Skeletal muscle satellite cell (primary cell): ENCODE measurements around the gene GALNT18.

ENCODE experiments used
- H3K27me3 ChIP-seq: 2 replicates; pipeline ENCODE4 v1.7.0; 2013; ENCODE audit warnings: low read length; ENCODE audit not compliant: control insufficient read depth, insufficient read depth
- H3K36me3 ChIP-seq: 2 replicates; pipeline ENCODE4 v1.7.0; 2013; ENCODE audit warnings: mild to moderate bottlenecking, control low read depth, low read length; ENCODE audit not compliant: insufficient read depth
- H3K4me1 ChIP-seq: 2 replicates; pipeline ENCODE4 v1.7.0; 2013; ENCODE audit warnings: low read length; ENCODE audit not compliant: control insufficient read depth, insufficient read depth
- H3K4me2 ChIP-seq: 2 replicates; pipeline ENCODE4 v1.7.0; 2013; ENCODE audit warnings: mild to moderate bottlenecking, low read length
- H3K4me3 ChIP-seq: 2 replicates; pipeline ENCODE4 v1.7.0; 2013; ENCODE audit warnings: low read length
- H3K9ac ChIP-seq: 2 replicates; pipeline ENCODE4 v1.7.0; 2013; ENCODE audit warnings: mild to moderate bottlenecking, low read depth, low read length, moderate library complexity
- H3K9me3 ChIP-seq: replicated peaks from 2 replicates; pipeline ENCODE4 v1.7.0; 2013; ENCODE audit warnings: mild to moderate bottlenecking, control low read depth, low read length

The GALNT18 gene

DNA sequence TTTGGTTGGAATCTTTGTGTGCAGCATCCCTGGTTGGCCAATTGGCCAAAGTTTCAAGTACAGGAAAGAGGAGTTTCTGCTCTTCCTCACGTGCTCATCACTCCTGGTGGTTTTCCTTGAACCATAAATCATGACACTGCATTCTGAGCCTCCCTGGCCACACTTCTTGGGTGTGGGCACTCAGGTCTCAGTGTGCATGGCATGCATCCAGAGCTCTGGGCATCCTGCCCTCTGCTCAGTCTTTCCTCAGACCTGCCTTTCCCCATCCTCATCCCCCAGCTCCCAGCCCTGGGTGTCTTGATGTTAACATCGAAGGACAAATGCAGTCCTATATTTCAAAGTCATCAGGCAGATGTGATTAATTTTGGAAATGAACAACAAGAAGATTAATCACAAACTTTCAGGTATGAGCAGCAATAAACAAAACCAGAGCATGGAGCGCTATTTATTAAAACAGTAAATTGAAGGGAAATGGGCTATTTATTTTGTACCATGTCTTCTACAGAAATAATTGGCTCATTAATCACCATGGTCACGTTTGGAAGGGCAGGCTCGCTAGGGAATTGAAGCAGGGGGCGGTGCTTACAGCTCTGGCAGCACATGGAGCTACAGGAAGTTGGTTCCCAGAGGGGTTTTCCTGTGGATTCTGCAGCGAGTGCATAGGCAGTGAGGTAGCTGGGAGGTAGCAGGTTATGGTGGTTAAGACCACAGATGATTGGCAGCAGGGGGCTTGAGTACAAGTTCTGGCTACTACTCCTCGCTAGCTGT lies 358.4 kb downstream of the GALNT18 start:
- no peaks in the 10 kb centered on the region for H3K36me3 ChIP-seq
- H3K4me2 ChIP-seq: no peak overlapping the region
- peaks cover 3% of the 10 kb centered on the region for H3K4me1 ChIP-seq
- H3K27me3 ChIP-seq: peaks cover 30% of the 10 kb centered on the region
- H3K9ac ChIP-seq: no peak overlapping the region
- H3K9me3 ChIP-seq: no peaks in the 10 kb centered on the region
- no peak overlapping the region for H3K4me3 ChIP-seq

DNA sequence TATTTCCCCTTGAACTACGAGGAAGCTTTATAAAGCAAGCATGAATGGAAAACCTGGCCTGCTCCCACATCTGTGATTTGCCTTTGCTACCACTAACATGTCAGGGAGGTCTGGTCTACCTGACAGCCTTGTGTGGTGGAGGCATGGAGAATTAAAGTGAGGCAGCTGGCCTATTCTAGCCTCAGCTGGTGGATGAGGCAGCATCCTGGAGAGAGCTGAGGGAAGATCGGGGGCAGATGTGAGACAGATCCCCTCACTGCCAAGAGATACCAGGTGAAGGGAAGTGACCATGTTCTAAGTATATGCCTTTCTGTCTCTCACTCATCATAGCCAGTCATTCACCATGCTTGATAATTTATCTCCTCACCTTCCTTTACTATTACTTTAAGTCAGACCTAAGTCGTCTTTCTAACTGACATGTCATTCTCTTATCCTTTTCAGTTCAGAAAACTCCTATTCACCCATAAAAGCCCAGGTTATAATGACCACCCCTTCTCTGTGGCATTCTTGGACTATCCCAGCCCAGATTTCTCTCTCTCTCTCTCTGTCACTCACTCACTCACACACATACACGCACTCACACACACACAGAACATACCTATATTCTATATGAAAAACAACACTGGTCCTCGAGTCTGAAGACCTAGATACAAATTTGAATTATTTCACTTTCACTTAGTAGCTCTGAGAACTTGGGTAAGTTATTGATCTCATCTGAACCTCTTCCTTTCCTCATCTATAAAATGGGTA lies 359.5 kb downstream of the GALNT18 start:
- H3K36me3 ChIP-seq: no peaks in the 10 kb centered on the region
- peaks cover 39% of the 10 kb centered on the region for H3K27me3 ChIP-seq
- peaks cover 3% of the 10 kb centered on the region for H3K4me1 ChIP-seq
- no peak overlapping the region for H3K4me3 ChIP-seq
- H3K4me2 ChIP-seq: no peak overlapping the region
- no peak overlapping the region for H3K9ac ChIP-seq
- H3K9me3 ChIP-seq: no peaks in the 10 kb centered on the region

DNA sequence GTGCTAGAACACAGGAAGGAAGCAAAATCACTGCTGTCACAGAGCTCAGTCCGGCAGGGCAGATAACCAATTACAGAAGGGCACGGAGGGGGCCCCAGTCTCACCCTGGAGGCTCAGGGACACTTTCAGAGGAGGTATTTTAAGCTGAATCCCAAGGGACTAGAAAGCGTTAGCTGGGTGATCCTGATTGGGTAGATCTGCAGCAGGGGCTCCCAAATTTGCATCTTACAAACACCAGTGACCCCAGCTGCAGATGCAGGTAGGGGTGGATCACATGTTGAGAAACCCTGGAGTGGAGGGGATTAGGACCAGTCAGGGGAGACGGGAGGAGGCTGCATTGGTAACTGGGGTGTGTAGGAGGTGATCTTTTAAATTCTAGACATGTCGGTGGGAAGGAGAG lies 360.2 kb downstream of the GALNT18 start:
- Histone ChIP-seq H3K27me3 (peaks cover 43% of the 10 kb centered on the region), H3K36me3 (no peaks in the 10 kb centered on the region), H3K4me2 (no peak overlapping the region), H3K4me3 (no peak overlapping the region), H3K9me3 (no peaks in the 10 kb centered on the region), H3K4me1 (peaks cover 3% of the 10 kb centered on the region), H3K9ac (no peak overlapping the region)

DNA sequence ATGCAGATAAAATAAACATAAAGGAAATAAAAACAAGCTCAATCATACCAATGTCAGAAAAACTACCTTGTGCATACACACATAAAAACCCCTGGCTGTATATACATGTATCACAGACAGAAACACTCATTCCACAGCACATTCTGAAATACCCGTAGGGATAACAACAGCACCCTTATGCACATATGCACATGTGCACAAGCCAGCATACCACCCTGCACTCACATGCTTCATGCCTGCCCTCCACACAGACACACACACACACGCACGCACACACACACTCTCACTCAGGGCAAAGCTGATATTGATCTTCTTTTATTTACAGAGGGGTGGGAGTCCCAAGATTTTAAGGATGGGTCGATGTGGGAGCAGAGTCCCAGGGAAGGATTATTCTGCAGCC lies 360.9 kb downstream of the GALNT18 start:
- Histone ChIP-seq H3K4me3 (no peak overlapping the region), H3K27me3 (peaks cover 43% of the 10 kb centered on the region), H3K9ac (no peak overlapping the region), H3K4me1 (peaks cover 3% of the 10 kb centered on the region), H3K36me3 (no peaks in the 10 kb centered on the region), H3K4me2 (no peak overlapping the region), H3K9me3 (no peaks in the 10 kb centered on the region)

DNA sequence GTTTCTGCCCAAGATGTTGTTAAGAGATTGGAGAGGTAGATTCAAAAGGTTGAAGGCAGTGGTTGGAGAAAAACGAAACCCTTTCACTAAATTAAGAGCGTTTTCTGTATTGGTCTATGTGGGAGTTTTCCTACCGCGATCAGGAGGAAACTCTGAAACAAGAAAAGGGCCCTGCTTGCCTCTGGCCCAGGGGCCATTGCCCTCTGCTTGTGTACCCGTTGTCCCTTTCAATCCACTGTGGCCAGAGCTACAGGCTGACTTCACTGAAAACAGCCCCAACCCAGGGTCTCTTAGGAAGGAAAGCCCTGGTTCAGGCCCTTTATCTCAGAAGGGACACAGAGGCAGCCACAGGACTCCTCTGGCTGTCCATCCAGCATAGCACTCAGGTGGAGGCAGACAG lies 367.8 kb downstream of the GALNT18 start:
- no peak overlapping the region for H3K4me2 ChIP-seq
- peaks cover 53% of the 10 kb centered on the region for H3K27me3 ChIP-seq
- H3K4me3 ChIP-seq: no peak overlapping the region
- no peaks in the 10 kb centered on the region for H3K4me1 ChIP-seq
- no peaks in the 10 kb centered on the region for H3K9me3 ChIP-seq
- no peak overlapping the region for H3K9ac ChIP-seq
- H3K36me3 ChIP-seq: no peaks in the 10 kb centered on the region

DNA sequence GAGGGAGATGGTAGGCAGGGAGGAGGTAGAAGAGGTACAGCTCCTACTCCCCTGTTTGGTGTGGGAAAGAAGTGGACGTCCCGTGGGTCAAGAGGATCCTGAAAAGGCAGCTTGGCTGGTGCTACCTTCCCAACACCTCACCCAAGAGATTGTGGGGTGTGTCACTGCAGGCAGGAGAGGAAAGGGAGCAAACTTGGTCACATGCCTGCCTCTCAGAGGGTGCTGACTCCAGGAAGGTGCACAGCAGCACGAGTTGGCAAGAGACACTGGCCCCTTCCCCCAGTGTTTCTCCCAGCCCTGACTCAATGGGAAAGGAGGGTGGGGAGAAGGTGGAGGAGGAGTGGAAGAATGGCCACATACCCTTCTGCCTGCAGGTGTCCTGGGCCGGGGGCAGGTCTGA lies 368.3 kb downstream of the GALNT18 start:
- H3K4me1 ChIP-seq: no peaks in the 10 kb centered on the region
- H3K27me3 ChIP-seq: peaks cover 56% of the 10 kb centered on the region

DNA sequence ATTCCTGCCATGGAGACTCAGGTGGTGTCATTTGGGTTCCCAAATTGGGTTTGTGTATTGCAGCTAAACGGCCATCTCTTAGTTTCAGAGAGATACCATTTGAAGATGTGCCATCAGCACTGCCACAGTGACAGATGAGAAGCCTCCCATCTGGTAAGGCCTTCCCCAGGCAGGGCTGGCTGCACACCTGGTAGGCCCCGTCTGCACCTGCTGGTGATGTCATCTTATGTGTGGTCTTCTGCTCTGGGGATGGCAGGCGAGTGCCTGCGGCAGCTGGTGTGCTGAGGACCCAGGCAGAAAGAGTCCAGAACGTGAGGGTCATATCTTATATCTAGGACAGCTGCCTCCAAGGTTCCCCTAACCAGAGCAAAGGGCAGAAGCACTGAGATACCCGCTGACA lies 369.4 kb downstream of the GALNT18 start:
- no peak overlapping the region for H3K9ac ChIP-seq
- no peak overlapping the region for H3K4me3 ChIP-seq
- peaks cover 54% of the 10 kb centered on the region for H3K27me3 ChIP-seq
- no peaks in the 10 kb centered on the region for H3K36me3 ChIP-seq
- H3K4me2 ChIP-seq: no peak overlapping the region
- H3K9me3 ChIP-seq: no peaks in the 10 kb centered on the region
- no peaks in the 10 kb centered on the region for H3K4me1 ChIP-seq

More for the DNA sequence above, 368.3 kb downstream of the GALNT18 start:
- H3K9ac ChIP-seq: no peak overlapping the region
- H3K36me3 ChIP-seq: no peaks in the 10 kb centered on the region
- H3K9me3 ChIP-seq: no peaks in the 10 kb centered on the region
- no peak overlapping the region for H3K4me3 ChIP-seq
- no peak overlapping the region for H3K4me2 ChIP-seq

DNA sequence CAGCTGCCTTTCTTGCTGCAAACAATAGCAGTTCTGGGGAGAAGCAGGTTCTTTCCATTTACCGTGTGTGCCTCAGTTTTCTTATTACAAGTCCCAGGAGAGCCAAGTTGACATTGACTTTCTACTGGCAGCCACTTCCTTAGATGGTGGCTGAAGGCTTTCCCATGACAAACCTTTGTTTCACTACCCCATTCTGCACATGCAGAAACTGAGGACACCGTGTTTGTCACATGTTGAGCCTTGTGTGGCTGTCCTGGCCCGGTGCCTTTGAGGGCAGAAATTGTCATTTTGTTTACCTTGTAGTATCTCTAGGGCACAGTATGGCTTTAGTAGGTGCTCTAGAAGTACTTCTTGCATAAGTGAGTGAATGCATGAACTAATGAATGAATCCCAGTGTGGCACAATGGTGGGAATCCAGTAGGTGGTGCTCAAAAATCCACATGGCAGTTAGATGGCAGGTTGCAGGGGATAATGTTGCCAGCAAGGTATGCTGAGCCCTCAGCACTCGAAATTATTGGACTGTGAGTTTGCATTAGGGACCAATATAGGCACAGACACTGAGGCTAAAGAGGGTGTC lies 370.3 kb downstream of the GALNT18 start:
- Histone ChIP-seq H3K4me1 (no peaks in the 10 kb centered on the region), H3K36me3 (no peaks in the 10 kb centered on the region), H3K4me3 (no peak overlapping the region), H3K9ac (no peak overlapping the region), H3K4me2 (no peak overlapping the region), H3K9me3 (no peaks in the 10 kb centered on the region), H3K27me3 (peaks cover 51% of the 10 kb centered on the region)

DNA sequence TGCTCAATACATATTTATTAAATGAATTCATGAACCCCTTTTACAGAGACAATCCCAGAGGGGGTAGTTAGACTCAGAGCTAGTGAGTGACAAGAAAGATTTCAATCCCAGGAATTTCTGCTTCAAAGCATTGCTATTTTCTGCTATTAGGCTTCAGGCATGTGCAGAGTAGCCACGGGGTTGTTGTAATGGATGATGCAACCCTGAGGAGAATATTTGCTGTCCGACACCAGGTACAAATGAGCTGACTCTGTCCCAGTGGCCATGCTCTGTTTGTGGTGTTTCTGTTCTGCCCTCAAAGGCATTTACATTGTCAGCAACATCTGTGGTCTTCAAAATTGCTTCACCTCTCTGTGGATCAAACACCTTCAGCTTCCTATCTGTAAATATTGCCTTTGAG lies 371.3 kb downstream of the GALNT18 start:
- H3K27me3 ChIP-seq: peaks cover 51% of the 10 kb centered on the region
- no peak overlapping the region for H3K4me3 ChIP-seq
- no peaks in the 10 kb centered on the region for H3K36me3 ChIP-seq
- H3K4me2 ChIP-seq: no peak overlapping the region
- no peaks in the 10 kb centered on the region for H3K9me3 ChIP-seq
- H3K9ac ChIP-seq: no peak overlapping the region
- no peaks in the 10 kb centered on the region for H3K4me1 ChIP-seq

DNA sequence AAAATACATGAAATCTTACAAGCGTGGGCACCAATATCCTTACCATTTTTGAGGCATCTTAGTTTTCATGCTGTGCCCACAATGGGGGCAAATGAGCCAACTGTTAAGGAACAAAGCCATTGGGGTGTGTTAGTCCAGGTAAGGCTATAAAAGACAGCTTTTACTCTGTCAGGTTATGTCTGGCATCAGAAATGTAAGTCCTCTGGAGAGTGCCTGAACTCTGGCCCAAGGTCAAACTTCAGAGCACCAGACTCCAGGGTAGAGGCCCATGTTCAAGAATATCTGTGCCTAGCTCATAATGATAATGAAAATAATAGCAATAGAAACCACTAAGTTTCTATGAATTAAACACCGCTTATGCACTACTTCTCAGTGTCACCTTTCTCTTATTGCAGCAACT lies 374.2 kb downstream of the GALNT18 start:
- no peak overlapping the region for H3K4me3 ChIP-seq
- no peaks in the 10 kb centered on the region for H3K9me3 ChIP-seq
- no peaks in the 10 kb centered on the region for H3K4me1 ChIP-seq
- H3K4me2 ChIP-seq: no peak overlapping the region
- H3K36me3 ChIP-seq: no peaks in the 10 kb centered on the region
- no peak overlapping the region for H3K9ac ChIP-seq
- peaks cover 52% of the 10 kb centered on the region for H3K27me3 ChIP-seq

DNA sequence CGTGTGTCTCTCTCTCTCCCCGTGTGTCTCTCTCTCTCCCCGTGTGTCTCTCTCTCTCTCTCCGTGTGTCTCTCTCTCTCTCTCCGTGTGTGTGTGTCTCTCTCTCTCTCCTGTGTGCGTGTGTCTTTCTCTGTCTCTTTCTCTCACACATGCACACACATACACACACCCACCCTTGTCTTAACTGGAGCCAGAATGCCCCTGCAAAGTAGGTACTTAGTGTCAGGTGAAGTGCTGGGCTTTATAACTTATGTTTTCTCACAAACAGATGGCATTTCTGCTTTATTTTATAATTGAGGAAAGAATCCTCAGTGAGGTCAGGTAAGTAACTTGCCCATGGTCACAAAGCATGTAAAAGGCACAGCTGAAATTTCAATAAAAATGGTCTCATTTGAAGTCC lies 374.7 kb downstream of the GALNT18 start:
- Histone ChIP-seq H3K4me1 (no peaks in the 10 kb centered on the region), H3K9ac (no peak overlapping the region), H3K4me3 (no peak overlapping the region), H3K27me3 (peaks cover 55% of the 10 kb centered on the region), H3K9me3 (no peaks in the 10 kb centered on the region), H3K4me2 (no peak overlapping the region), H3K36me3 (no peaks in the 10 kb centered on the region)
